Measurements from ENCODE around the gene LRRC32. TPM values are rescaled to one million over a fixed set of nuclear protein-coding genes. Genes with fewer than 3 reads are reported as not detected.

Gene LRRC32
- total RNA-seq, 1 donor from 2014 or later, result 25.8 TPM

DNA sequence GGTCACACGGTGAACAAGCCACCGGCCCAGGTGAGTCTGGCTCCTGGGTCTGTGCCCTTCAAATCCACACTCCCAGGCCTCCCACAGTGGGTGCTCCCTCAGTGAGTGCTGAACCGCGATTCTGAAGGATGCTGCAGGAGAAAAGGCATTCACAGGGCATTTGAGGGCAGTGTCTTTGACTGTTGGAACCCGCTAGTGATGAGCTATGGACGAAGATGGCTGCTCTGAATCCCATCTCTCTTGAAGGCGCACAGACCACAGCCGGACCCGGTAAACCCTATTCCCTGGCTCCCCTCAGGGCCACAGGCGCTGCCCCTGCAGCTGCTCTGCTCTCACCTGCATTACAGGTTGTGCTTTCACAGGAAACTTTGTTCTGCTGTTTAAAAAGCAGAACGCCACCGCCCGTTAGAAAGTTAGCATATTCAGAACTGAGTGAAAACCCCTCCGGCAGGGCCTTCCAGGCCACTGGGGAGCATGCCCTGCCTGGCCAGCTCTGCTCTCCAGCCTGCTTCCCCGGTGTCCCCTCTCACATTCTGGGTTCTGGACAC, 3.2 kb downstream of the LRRC32 start:
- TF ChIP-seq, protein P1, sequence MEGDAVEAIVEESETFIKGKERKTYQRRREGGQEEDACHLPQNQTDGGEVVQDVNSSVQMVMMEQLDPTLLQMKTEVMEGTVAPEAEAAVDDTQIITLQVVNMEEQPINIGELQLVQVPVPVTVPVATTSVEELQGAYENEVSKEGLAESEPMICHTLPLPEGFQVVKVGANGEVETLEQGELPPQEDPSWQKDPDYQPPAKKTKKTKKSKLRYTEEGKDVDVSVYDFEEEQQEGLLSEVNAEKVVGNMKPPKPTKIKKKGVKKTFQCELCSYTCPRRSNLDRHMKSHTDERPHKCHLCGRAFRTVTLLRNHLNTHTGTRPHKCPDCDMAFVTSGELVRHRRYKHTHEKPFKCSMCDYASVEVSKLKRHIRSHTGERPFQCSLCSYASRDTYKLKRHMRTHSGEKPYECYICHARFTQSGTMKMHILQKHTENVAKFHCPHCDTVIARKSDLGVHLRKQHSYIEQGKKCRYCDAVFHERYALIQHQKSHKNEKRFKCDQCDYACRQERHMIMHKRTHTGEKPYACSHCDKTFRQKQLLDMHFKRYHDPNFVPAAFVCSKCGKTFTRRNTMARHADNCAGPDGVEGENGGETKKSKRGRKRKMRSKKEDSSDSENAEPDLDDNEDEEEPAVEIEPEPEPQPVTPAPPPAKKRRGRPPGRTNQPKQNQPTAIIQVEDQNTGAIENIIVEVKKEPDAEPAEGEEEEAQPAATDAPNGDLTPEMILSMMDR (IDR thresholded peaks at IDR 0.05), result no peak
- H3K27ac Mint-ChIP-seq, result peak overlapping the region; percentile 72
- DNase-seq, result peak; percentile 24
- H3K4me3 Mint-ChIP-seq, result peak overlapping the region; percentile 86
- POLR2A ChIA-PET, result interaction anchor here (0.8 to 1.1 kb wide), 3 partner anchors 30 to 68 kb away, joined by 3 to 7 read pairs (median 4); no protein-coding TSS in a partner anchor
- no peaks in the 10 kb centered on the region for H3K9me3 Mint-ChIP-seq
- ATAC-seq (ENCODE audit: low read depth), result no peak
- H3K4me1 Mint-ChIP-seq, result peaks cover 77% of the 10 kb centered on the region
- peaks cover 18% of the 10 kb centered on the region for H3K36me3 Mint-ChIP-seq (ENCODE audit: low read depth)
- H3K27me3 Mint-ChIP-seq, result peaks cover 31% of the 10 kb centered on the region
- intact Hi-C loops (cut with micrococcal nuclease), result loop anchor here (2.0 kb wide), 1 partner anchor 17 kb away; no protein-coding TSS in a partner anchor
- CTCF ChIA-PET, result interaction anchor here (0.6 to 1.2 kb wide), 3 partner anchors 9 to 74 kb away, joined by 3 to 6 read pairs (median 3); no protein-coding TSS in a partner anchor

DNA sequence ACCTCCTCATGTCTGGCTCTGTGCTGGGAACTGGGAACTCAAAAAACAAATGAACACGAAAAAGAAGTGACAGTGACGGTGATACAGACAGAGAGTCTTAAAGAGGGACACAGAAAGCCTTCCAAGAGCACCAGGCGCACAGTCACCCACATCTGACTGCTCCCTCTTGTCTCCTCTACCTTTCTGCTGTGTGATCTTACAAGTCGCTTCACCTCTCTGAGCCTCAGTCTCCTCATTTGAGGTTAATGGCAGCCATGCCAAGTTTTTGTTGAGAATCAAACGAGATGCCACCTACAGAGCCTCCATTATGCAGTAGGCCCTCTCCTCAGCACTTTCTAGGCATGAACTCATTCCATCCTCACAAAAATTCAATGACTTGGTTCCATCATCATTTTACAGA, 3.7 kb downstream of the LRRC32 start:
- intact Hi-C loops (cut with micrococcal nuclease), result loop anchor here (2.0 kb wide), 1 partner anchor 16 kb away; no protein-coding TSS in a partner anchor
- Mint-ChIP-seq H3K9me3 (no peaks in the 10 kb centered on the region), H3K36me3 (ENCODE audit: low read depth) (peaks cover 19% of the 10 kb centered on the region), H3K27me3 (peaks cover 31% of the 10 kb centered on the region), H3K4me3 (peak overlapping the region; percentile 86), H3K4me1 (peaks cover 72% of the 10 kb centered on the region), H3K27ac (peak overlapping the region; percentile 50)
- ATAC-seq (ENCODE audit: low read depth) (no peak), DNase-seq (no peak)
- TF ChIP-seq, protein P1 (IDR thresholded peaks at IDR 0.05), result no peak
- ChIA-PET CTCF (interaction anchor here (1.0 kb wide), 1 partner anchor 74 kb away, joined by 3 read pairs; no protein-coding TSS in a partner anchor), POLR2A (interaction anchor here (0.8 to 1.4 kb wide), 3 partner anchors 29 to 38 kb away, joined by 3 to 7 read pairs (median 3); no protein-coding TSS in a partner anchor)

DNA sequence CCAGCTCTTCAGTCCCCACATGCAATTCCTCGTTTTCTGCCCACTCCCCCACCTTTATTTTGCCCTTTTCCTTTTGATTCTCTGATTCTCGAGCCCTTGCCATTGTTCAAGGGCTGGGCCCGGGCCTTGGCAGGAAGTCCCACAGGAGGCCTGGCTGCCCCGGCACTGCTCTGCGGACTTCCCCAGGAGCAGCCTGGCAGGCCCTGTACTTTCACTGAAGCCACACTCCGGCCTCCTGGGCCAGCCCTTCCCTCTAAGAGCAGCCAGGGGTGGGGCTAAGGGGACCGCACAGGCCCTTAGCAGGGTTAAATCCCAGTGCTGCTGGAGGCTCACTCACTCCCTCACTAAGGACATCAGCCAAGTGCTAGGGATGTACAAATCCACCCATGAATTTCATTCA, 4.1 kb downstream of the LRRC32 start:
- H3K4me3 Mint-ChIP-seq, result peak overlapping the region; percentile 86
- ChIA-PET CTCF (interaction anchor here (1.0 kb wide), 1 partner anchor 73 kb away, joined by 3 read pairs; no protein-coding TSS in a partner anchor), POLR2A (interaction anchor here (0.7 to 1.4 kb wide), 2 partner anchors 8 to 37 kb away, joined by 3 read pairs; no protein-coding TSS in a partner anchor)
- TF ChIP-seq, protein P1 (IDR thresholded peaks at IDR 0.05), result no peak
- H3K27me3 Mint-ChIP-seq, result peaks cover 31% of the 10 kb centered on the region
- ATAC-seq (ENCODE audit: low read depth) (peak; percentile 40), DNase-seq (peak; percentile 29)
- peaks cover 19% of the 10 kb centered on the region for H3K36me3 Mint-ChIP-seq (ENCODE audit: low read depth)
- H3K4me1 Mint-ChIP-seq, result peaks cover 68% of the 10 kb centered on the region
- no peaks in the 10 kb centered on the region for H3K9me3 Mint-ChIP-seq
- intact Hi-C loops (cut with micrococcal nuclease), result loop anchor here (2.0 kb wide), 1 partner anchor 16 kb away; no protein-coding TSS in a partner anchor
- H3K27ac Mint-ChIP-seq, result no peak overlapping the region

DNA sequence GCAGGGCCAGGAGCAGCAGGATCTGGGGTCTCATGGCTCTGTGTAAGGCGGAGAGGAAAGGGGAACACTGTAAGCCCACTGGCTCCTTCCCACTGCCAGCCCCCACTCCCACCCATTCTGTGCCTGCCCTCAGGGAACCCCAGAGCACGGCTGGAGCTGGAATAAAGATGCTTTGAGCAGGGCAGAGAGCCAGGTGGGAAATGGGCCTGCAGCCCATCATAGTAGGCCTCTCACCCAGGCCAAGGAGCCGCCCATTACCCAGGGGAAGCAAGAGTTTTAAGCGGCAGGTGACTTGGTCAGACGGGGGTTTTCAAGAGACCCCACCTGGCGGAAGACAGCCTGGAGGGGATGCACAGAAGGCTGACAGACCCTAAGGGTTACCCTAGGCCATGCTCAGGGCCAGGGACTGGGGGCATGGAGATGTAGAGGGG, 4.6 kb downstream of the LRRC32 start:
- H3K36me3 Mint-ChIP-seq (ENCODE audit: low read depth), result peaks cover 21% of the 10 kb centered on the region
- TF ChIP-seq, protein P1 (IDR thresholded peaks at IDR 0.05), result no peak
- CTCF ChIA-PET, result no interaction called here
- no peak overlapping the region for H3K27ac Mint-ChIP-seq
- ATAC-seq (ENCODE audit: low read depth), result no peak
- H3K4me1 Mint-ChIP-seq, result peaks cover 64% of the 10 kb centered on the region
- peak; percentile 14 for DNase-seq
- H3K9me3 Mint-ChIP-seq, result no peaks in the 10 kb centered on the region
- H3K4me3 Mint-ChIP-seq, result no peak overlapping the region
- POLR2A ChIA-PET, result interaction anchor here (0.7 to 1.4 kb wide), 2 partner anchors 9 to 37 kb away, joined by 3 read pairs; no protein-coding TSS in a partner anchor
- intact Hi-C loops (cut with micrococcal nuclease), result loop anchor here (1.0 to 2.0 kb wide), 2 partner anchors 9 to 15 kb away; no protein-coding TSS in a partner anchor
- H3K27me3 Mint-ChIP-seq, result peaks cover 31% of the 10 kb centered on the region

DNA sequence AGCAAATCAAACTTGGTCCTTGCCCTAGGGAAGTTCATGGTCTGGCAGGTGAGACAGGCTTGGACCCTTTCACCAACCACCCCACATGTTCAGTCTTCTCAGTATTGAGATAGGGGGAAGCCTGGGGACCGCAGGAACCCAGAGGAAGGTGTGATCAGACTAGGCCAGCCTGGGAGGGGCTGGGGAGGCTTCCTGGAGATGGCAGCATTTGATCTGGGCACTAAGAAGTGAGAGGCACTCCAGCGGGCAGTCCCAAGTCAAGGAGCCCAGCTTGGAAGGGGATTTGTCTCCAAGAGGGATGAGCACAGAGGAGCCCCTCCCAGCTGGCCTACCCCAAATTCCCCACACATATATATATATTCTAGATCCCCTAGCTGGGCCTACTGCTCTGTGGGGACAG, 5.4 kb downstream of the LRRC32 start:
- peak; percentile 15 for DNase-seq
- H3K4me1 Mint-ChIP-seq, result peaks cover 63% of the 10 kb centered on the region
- CTCF ChIA-PET, result no interaction called here
- H3K27me3 Mint-ChIP-seq, result peaks cover 33% of the 10 kb centered on the region
- TF ChIP-seq, protein P1 (IDR thresholded peaks at IDR 0.05), result no peak
- H3K36me3 Mint-ChIP-seq (ENCODE audit: low read depth), result peaks cover 28% of the 10 kb centered on the region
- no peaks in the 10 kb centered on the region for H3K9me3 Mint-ChIP-seq
- POLR2A ChIA-PET, result interaction anchor here (1.0 to 1.4 kb wide), 4 partner anchors 36 to 67 kb away, joined by 3 to 6 read pairs (median 6); no protein-coding TSS in a partner anchor
- peak overlapping the region; percentile 50 for H3K27ac Mint-ChIP-seq
- intact Hi-C loops (cut with micrococcal nuclease), result loop anchor here (1.0 kb wide), 1 partner anchor 8 kb away; no protein-coding TSS in a partner anchor
- ATAC-seq (ENCODE audit: low read depth), result no peak
- peak overlapping the region; percentile 59 for H3K4me3 Mint-ChIP-seq

Measured in activated B cell treated with CpG ODN at 0.5 μM for 24 hours (primary cell).